Parathyroid adenoma (tissue), 2 donors: ENCODE measurements around the gene TMEM147.

Experiments used
- H2AFZ ChIP-seq: fragments of 300-600 bp; sonication (generic); one replicate; pipeline ENCODE4 v1.7.0; 2017; ENCODE audit warnings: antibody characterized with exemption, mild to moderate bottlenecking
- H3K27ac ChIP-seq: fragments of 300-600 bp; sonication (generic); one replicate; pipeline ENCODE4 v1.7.0; 2017
- H3K27me3 ChIP-seq: fragments of 300-600 bp; sonication (generic); one replicate; pipeline ENCODE4 v1.7.0; 2017; ENCODE audit warnings: low read length; ENCODE audit not compliant: control insufficient read depth, insufficient read depth
- H3K36me3 ChIP-seq: fragments of 300-600 bp; sonication (generic); one replicate; pipeline ENCODE4 v1.7.0; 2017; ENCODE audit warnings: low read length; ENCODE audit not compliant: control insufficient read depth, insufficient read depth
- H3K4me1 ChIP-seq: fragments of 300-600 bp; sonication (generic); one replicate; pipeline ENCODE4 v1.7.0; 2017; ENCODE audit warnings: control low read depth
- H3K4me2 ChIP-seq: fragments of 300-600 bp; sonication (generic); one replicate; pipeline ENCODE4 v1.7.0; 2017; ENCODE audit warnings: low read length
- H3K4me3 ChIP-seq: fragments of 300-600 bp; sonication (generic); one replicate; pipeline ENCODE4 v1.7.0; 2017; ENCODE audit warnings: low read depth, low read length
- H3K79me2 ChIP-seq: fragments of 300-600 bp; sonication (generic); one replicate; pipeline ENCODE4 v1.7.0; 2017; ENCODE audit warnings: control low read depth
- H3K9ac ChIP-seq: fragments of 300-600 bp; sonication (generic); one replicate; pipeline ENCODE4 v1.7.0; 2017; ENCODE audit warnings: mild to moderate bottlenecking
- H3K9me3 ChIP-seq: fragments of 300-600 bp; sonication (generic); one replicate; pipeline ENCODE4 v1.7.0; 2017; ENCODE audit warnings: low read length; ENCODE audit not compliant: control insufficient read depth
- CTCF ChIP-seq: fragments of 300-600 bp; sonication (generic); IDR thresholded peaks from one replicate; pipeline ENCODE4 v1.7.0; 2017; ENCODE audit warnings: antibody characterized with exemption, mild to moderate bottlenecking
- donor health status: primary hyperparathyroidism.

TMEM147 gene

GRCh38 chr19:35562776-35563175 is 17.4 kb downstream of the TMEM147 start:
- Histone ChIP-seq H3K27ac (no peak overlapping the region), H3K27me3 (no peaks in the 10 kb centered on the region), H3K79me2 (no peaks in the 10 kb centered on the region), H3K4me3 (no peak overlapping the region), H3K4me2 (no peak overlapping the region), H2AFZ (no peak overlapping the region), H3K9me3 (no peaks in the 10 kb centered on the region), H3K36me3 (no peaks in the 10 kb centered on the region), H3K9ac (no peak overlapping the region), H3K4me1 (no peaks in the 10 kb centered on the region)
- TF ChIP-seq CTCF: no peak

- TF ChIP-seq CTCF: no peak
- Histone ChIP-seq H2AFZ (no peak within 1 kb of the TSS), H3K27ac (no peak within 1 kb of the TSS), H3K9me3 (no peaks in the 10 kb centered on the region), H3K36me3 (no peaks in the 10 kb centered on the region), H3K27me3 (no peaks in the 10 kb centered on the region), H3K4me1 (no peaks in the 10 kb centered on the region), H3K9ac (no peak within 1 kb of the TSS), H3K4me2 (no peak within 1 kb of the TSS), H3K79me2 (no peaks in the 10 kb centered on the region), H3K4me3 (no peak within 1 kb of the TSS)
Measured at GRCh38 chr19:35563207-35563829, 17.9 kb downstream of the TMEM147 start, which contains the start of gene ATP4A. Gene ATP4A, minus strand, starts transcription at chr19:35563658. Its CDS starts 29 bp downstream, at chr19:35563629.

- H3K9ac ChIP-seq: no peak overlapping the region
- no peak overlapping the region for H3K4me2 ChIP-seq
- no peaks in the 10 kb centered on the region for H3K9me3 ChIP-seq
- H3K36me3 ChIP-seq: no peaks in the 10 kb centered on the region
- no peak overlapping the region for H3K27ac ChIP-seq
- no peaks in the 10 kb centered on the region for H3K27me3 ChIP-seq
- H3K4me1 ChIP-seq: no peaks in the 10 kb centered on the region
- no peak for TF ChIP-seq CTCF
- no peak overlapping the region for H3K4me3 ChIP-seq
- H3K79me2 ChIP-seq: no peaks in the 10 kb centered on the region
- H2AFZ ChIP-seq: no peak overlapping the region
Measured at GRCh38 chr19:35565016-35565856, 19.8 kb downstream of the TMEM147 start.

GRCh38 chr19:35566738-35567137 is 21.3 kb downstream of the TMEM147 start:
- H3K9me3 ChIP-seq: no peaks in the 10 kb centered on the region
- H3K4me1 ChIP-seq: no peaks in the 10 kb centered on the region
- H3K4me2 ChIP-seq: no peak overlapping the region
- no peak for TF ChIP-seq CTCF
- no peak overlapping the region for H3K9ac ChIP-seq
- H3K79me2 ChIP-seq: no peaks in the 10 kb centered on the region
- no peak overlapping the region for H2AFZ ChIP-seq
- no peak overlapping the region for H3K4me3 ChIP-seq
- no peaks in the 10 kb centered on the region for H3K36me3 ChIP-seq
- H3K27ac ChIP-seq: no peak overlapping the region
- no peaks in the 10 kb centered on the region for H3K27me3 ChIP-seq
